Activated T-cell treated with anti-CD3 and anti-CD28 coated beads, Interleukin-2, amount 50 U/mL, for 72 hours (primary cell): ENCODE data around the gene APBB2. TPM values are rescaled to one million over a fixed set of nuclear protein-coding genes. Genes with fewer than 3 reads are reported as not detected.

Experiments
- ATAC-seq, 2 donors: fragments of 150-1000 bp; cut with Tn5 transposase; replicated peaks in 1 of 2; 2 replicates each; pipeline ENCODE4 v1.10.0; 2021; ENCODE audit warnings: moderate library complexity in 2 of 2, mild to moderate bottlenecking in 1 of 2
- DNase-seq, 2 donors: peaks; one replicate each; pipeline ENCODE4 v3.0.0; 2021 to 2022; ENCODE audit warnings: mixed read lengths in 1 of 2
- H3K27ac Mint-ChIP-seq: one replicate; pipeline ENCODE4 v1.8.0; 2022; ENCODE audit warnings: mild to moderate bottlenecking, moderate library complexity, mixed read lengths
- H3K27me3 Mint-ChIP-seq: one replicate; pipeline ENCODE4 v1.8.0; 2022; ENCODE audit warnings: low read depth, mixed read lengths
- H3K36me3 Mint-ChIP-seq, 2 donors: one replicate each; pipeline ENCODE4 v1.8.0; 2022; ENCODE audit warnings: mixed read lengths in 2 of 2, mild to moderate bottlenecking in 1 of 2; ENCODE audit not compliant: insufficient read depth in 2 of 2
- H3K4me1 Mint-ChIP-seq: one replicate; pipeline ENCODE4 v1.8.0; 2022; ENCODE audit warnings: low read depth, mixed read lengths
- H3K4me3 Mint-ChIP-seq, 2 donors: one replicate each; pipeline ENCODE4 v1.8.0; 2022; ENCODE audit warnings: mild to moderate bottlenecking in 2 of 2, mixed read lengths in 2 of 2, moderate library complexity in 2 of 2
- H3K9me3 Mint-ChIP-seq, 2 donors: one replicate each; pipeline ENCODE4 v1.8.0; 2022; ENCODE audit warnings: mixed read lengths in 2 of 2
- total RNA-seq, 2 donors: library from RNA; stranded (reverse); gene quantifications; one replicate each; pipeline ENCODE4 v1.2.3, GENCODE V29; 2022

Gene APBB2
- total RNA-seq, 2 donors from 2014 or later, result 6.8 to 8.6 TPM

GRCh38 chr4:41026971-41027370 is 187.4 kb downstream of the APBB2 start:
- H3K4me1 Mint-ChIP-seq, result no peaks in the 10 kb centered on the region
- no peak for ATAC-seq
- H3K27me3 Mint-ChIP-seq, result no peaks in the 10 kb centered on the region

DNA sequence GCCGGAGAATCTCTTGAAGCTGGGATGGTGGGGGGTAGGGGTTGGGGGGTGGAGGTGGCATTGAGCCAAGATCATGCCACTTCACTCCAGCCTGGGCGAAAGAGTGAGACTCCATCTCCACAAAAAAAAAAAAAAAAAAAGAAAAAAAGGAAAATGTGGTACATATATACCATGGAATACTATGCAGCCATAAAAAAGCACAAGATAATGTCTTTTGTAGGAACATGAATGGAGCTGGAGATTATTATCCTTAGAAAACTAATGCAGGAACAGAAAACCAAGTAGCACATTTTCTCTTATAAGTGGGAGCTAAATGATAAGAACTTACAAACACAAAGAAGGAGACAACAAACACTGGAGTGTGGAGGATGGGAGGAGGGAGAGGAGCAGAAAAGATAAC is 188.5 kb downstream of the APBB2 start:
- H3K27me3 Mint-ChIP-seq, result no peaks in the 10 kb centered on the region
- H3K27ac Mint-ChIP-seq, result no peak overlapping the region
- H3K36me3 Mint-ChIP-seq, result peaks cover 8 to 12% of the 10 kb centered on the region in 2 donors
- no peak overlapping the region for H3K4me3 Mint-ChIP-seq
- ATAC-seq, result no peak
- no peak for DNase-seq
- H3K9me3 Mint-ChIP-seq, result peaks cover 7 to 19% of the 10 kb centered on the region in 2 donors
- H3K4me1 Mint-ChIP-seq, result no peaks in the 10 kb centered on the region

More at GRCh38 chr4:41026971-41027370, 187.4 kb downstream of the APBB2 start:
- Mint-ChIP-seq H3K27ac (no peak overlapping the region), H3K4me3 (no peak overlapping the region), H3K9me3 (peaks cover 4 to 19% of the 10 kb centered on the region in 2 donors), H3K36me3 (peaks cover 8 to 12% of the 10 kb centered on the region in 2 donors)
- DNase-seq, result no peak

- Mint-ChIP-seq H3K4me3 (no peak overlapping the region), H3K27me3 (no peaks in the 10 kb centered on the region), H3K27ac (no peak overlapping the region), H3K36me3 (peaks cover 8 to 12% of the 10 kb centered on the region in 2 donors), H3K4me1 (no peaks in the 10 kb centered on the region), H3K9me3 (peaks cover 7 to 19% of the 10 kb centered on the region in 2 donors)
- DNase-seq (peak in 1 of 2 donors; percentile 1), ATAC-seq (no peak)
Measured at GRCh38 chr4:41024556-41025491, 189.5 kb downstream of the APBB2 start.

DNA sequence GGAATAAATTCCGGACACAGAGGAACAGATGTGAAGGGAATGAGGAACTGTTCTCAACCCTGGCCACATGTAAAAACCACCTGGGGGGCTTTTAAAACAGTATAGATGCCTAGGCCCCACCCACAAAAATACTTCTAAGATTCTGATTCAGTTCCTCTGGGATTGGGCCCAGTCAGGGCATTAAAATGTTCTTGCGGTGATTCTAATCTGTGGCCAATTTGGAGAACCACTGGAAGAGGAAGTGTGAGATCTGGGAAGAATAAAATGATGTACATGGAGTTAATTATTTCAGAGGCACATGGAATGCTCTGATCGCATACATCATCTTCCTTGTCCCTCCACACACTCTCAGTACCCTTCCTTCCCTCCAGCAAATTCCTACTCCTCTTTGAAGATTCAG is 192.2 kb downstream of the APBB2 start:
- no peak for DNase-seq
- ATAC-seq, result no peak
- Mint-ChIP-seq H3K9me3 (peaks cover 7 to 16% of the 10 kb centered on the region in 2 donors), H3K36me3 (peaks cover 8 to 12% of the 10 kb centered on the region in 2 donors), H3K4me3 (no peak overlapping the region), H3K4me1 (no peaks in the 10 kb centered on the region), H3K27ac (no peak overlapping the region), H3K27me3 (no peaks in the 10 kb centered on the region)

- no peaks in the 10 kb centered on the region for H3K4me1 Mint-ChIP-seq
- ATAC-seq (no peak), DNase-seq (no peak)
- no peaks in the 10 kb centered on the region for H3K9me3 Mint-ChIP-seq
- no peak overlapping the region for H3K4me3 Mint-ChIP-seq
- H3K27ac Mint-ChIP-seq, result no peak overlapping the region
- no peaks in the 10 kb centered on the region for H3K36me3 Mint-ChIP-seq
- H3K27me3 Mint-ChIP-seq, result no peaks in the 10 kb centered on the region
Measured at GRCh38 chr4:41015016-41015675, 199.2 kb downstream of the APBB2 start.

- Mint-ChIP-seq H3K9me3 (no peaks in the 10 kb centered on the region), H3K27ac (no peak overlapping the region), H3K27me3 (no peaks in the 10 kb centered on the region), H3K4me3 (no peak overlapping the region), H3K4me1 (no peaks in the 10 kb centered on the region), H3K36me3 (no peaks in the 10 kb centered on the region)
- DNase-seq (no peak), ATAC-seq (no peak)
Measured at GRCh38 chr4:41014158-41014557, 200.2 kb downstream of the APBB2 start.

GRCh38 chr4:41013746-41014145 is 200.6 kb downstream of the APBB2 start:
- no peaks in the 10 kb centered on the region for H3K4me1 Mint-ChIP-seq
- ATAC-seq (no peak), DNase-seq (no peak)
- no peaks in the 10 kb centered on the region for H3K27me3 Mint-ChIP-seq
- no peak overlapping the region for H3K27ac Mint-ChIP-seq
- H3K9me3 Mint-ChIP-seq, result no peaks in the 10 kb centered on the region
- H3K36me3 Mint-ChIP-seq, result no peaks in the 10 kb centered on the region
- H3K4me3 Mint-ChIP-seq, result no peak overlapping the region

DNA sequence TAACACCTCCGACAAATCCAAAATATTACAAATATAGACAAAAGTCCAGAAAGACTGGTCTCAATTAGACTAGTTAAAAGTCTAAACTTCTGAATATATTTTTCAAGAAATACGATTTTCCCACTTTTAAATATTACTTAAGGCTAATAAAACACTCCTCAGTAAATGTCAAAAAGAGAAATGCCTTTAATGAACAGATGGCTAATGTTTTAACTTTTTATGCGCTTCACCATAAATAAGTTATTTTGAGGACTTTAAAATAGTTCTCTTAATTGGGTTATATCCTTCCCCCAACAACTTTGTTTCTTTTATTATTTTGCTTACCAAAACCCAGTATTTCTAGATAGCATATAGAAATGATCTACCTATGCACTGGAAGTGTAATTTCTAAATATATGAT is 201.4 kb downstream of the APBB2 start:
- no peak for ATAC-seq
- Mint-ChIP-seq H3K4me1 (no peaks in the 10 kb centered on the region), H3K9me3 (no peaks in the 10 kb centered on the region), H3K27me3 (no peaks in the 10 kb centered on the region), H3K27ac (no peak overlapping the region), H3K4me3 (no peak overlapping the region), H3K36me3 (no peaks in the 10 kb centered on the region)
- no peak for DNase-seq

DNA sequence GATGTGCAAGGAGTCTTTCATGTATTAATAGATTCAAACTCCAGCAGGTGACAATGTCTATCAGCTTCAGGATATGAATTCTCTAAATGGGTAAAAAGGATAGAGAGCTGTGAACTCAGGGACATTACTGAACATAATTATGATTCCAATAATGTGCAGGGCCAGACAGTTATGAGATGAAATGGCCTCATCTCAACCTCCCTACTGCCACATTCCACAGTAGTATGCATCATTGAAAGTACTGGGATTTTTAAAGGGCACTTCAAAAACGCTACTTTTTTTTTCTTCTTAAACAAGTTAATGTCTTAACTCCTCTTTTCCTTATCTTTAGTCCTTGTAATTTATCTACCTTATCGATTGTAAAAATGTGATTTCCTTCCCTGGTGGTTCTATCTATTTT is 202.0 kb downstream of the APBB2 start:
- no peak for ATAC-seq
- Mint-ChIP-seq H3K27ac (no peak overlapping the region), H3K27me3 (no peaks in the 10 kb centered on the region), H3K4me1 (no peaks in the 10 kb centered on the region), H3K4me3 (no peak overlapping the region), H3K9me3 (no peaks in the 10 kb centered on the region), H3K36me3 (no peaks in the 10 kb centered on the region)
- no peak for DNase-seq

- DNase-seq (no peak), ATAC-seq (peak in 1 of 2 donors; percentile 28)
- Mint-ChIP-seq H3K27ac (no peak overlapping the region), H3K4me1 (no peaks in the 10 kb centered on the region), H3K27me3 (no peaks in the 10 kb centered on the region), H3K36me3 (no peaks in the 10 kb centered on the region), H3K9me3 (peaks cover 0 to 2% of the 10 kb centered on the region in 2 donors), H3K4me3 (no peak overlapping the region)
Measured at GRCh38 chr4:41009411-41009810, 204.9 kb downstream of the APBB2 start.

DNA sequence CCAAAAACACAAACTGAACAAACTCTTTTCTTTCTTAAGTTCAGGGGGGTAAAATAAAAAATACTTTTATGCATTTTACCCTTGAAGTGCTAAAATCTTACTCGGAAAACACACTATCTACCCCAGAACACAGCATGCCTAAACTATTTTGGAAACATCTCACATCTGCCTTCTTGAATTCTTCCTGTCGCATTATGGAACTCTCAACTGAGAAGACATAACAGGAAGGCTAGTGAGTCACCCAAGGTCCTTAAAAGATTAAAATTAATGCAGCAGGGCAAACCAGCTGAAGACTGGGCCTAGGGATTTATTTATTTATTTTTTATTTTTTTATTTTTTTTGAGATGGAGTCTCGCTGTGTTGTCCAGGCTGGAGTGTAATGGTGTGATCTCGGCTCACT is 208.2 kb downstream of the APBB2 start:
- Mint-ChIP-seq H3K9me3 (peaks cover 0 to 2% of the 10 kb centered on the region in 2 donors), H3K4me1 (no peaks in the 10 kb centered on the region), H3K36me3 (no peaks in the 10 kb centered on the region), H3K27ac (no peak overlapping the region), H3K4me3 (no peak overlapping the region), H3K27me3 (no peaks in the 10 kb centered on the region)
- ATAC-seq (no peak), DNase-seq (no peak)

DNA sequence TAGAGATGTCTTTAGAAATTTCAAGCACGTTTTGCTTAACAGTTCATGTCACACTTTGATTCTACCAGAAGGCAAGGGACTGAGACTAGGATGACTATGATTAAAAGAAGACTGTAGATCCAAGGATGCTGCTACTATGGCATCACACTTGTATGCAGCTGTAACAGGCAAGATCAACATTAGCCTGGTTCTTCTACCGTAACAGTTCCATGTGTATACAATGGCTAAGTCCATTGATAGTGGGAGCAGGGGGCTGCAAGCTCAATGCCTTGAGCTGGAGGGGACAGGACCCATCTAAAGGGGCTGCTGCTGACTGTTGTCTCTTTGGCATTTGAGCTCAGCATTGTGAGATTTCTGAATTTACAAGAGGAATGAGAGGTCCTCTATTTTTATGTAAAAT is 212.0 kb downstream of the APBB2 start:
- Mint-ChIP-seq H3K9me3 (peaks cover 0 to 2% of the 10 kb centered on the region in 2 donors), H3K36me3 (no peaks in the 10 kb centered on the region)

DNA sequence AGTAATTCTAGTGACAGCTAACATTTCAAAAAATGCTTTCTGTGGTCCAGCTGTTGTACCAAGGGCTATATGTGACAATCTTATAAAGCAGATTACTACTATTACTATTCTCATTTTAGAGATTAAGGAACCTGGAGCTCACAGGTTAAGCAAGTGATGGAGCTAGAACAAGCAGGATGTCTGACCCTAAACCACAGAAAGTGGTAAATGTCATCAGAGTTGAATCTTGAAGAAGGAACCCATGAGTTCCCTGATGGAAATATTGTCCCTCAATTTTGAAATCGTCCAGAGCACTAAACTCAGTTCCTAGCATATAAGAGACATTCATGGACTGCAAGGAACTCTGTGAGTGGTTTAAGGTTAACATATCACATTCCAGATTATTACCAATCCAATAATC is 214.0 kb downstream of the APBB2 start:
- Mint-ChIP-seq H3K27me3 (peaks cover 14% of the 10 kb centered on the region), H3K27ac (no peak overlapping the region), H3K4me3 (no peak overlapping the region), H3K4me1 (no peaks in the 10 kb centered on the region), H3K36me3 (no peaks in the 10 kb centered on the region), H3K9me3 (no peaks in the 10 kb centered on the region)
- DNase-seq, result no peak
- no peak for ATAC-seq

More for the DNA sequence above, 212.0 kb downstream of the APBB2 start:
- H3K4me3 Mint-ChIP-seq, result no peak overlapping the region
- no peak overlapping the region for H3K27ac Mint-ChIP-seq
- no peak for ATAC-seq
- DNase-seq, result no peak
- H3K27me3 Mint-ChIP-seq, result peaks cover 2% of the 10 kb centered on the region
- H3K4me1 Mint-ChIP-seq, result no peaks in the 10 kb centered on the region
